HepG2 (cell line): ENCODE data around the gene ALPK1. TPM values are rescaled to one million over a fixed set of nuclear protein-coding genes. Genes with fewer than 3 reads are reported as not detected.

ENCODE experiments used
- ATAC-seq: fragments of 200-7000 bp; cut with Tn5 transposase; 3 replicates; pipeline ENCODE4 v1.9.1; 2020; ENCODE audit warnings: mild to moderate bottlenecking, moderate library complexity
- BruUV-seq: library from RNA; stranded (reverse); fragments of 400-500 nt; replicated peaks from 2 replicates; lab custom pipeline; 2021; lab: Mats Ljungman, UMichigan
- CTCF ChIA-PET: fragments of 300-600 bp; formaldehyde crosslinking; extraction: SDS; loops from one replicate; lab custom pipeline; 2021; ENCODE audit warnings: low total read pairs, inconsistent platforms, low intra/inter-chr PET ratio; lab: Yijun Ruan, JAX
- POLR2A ChIA-PET: fragments of 350-600 bp; sonication (Branson Sonifier 250); formaldehyde crosslinking; loops from one replicate; lab custom pipeline; 2020; ENCODE audit warnings: antibody characterized with exemption, inconsistent platforms; lab: Yijun Ruan, JAX
- DNase-seq: peaks from one replicate; pipeline ENCODE4 v3.0.0-alpha.2; 2015; ENCODE audit warnings: low spot score
- FAIRE-seq: peaks from 3 replicates; lab custom pipeline; 2011; peaks lifted over from hg19 to GRCh38; lab: Jason Lieb, UNC
- H2AFZ ChIP-seq: one replicate; pipeline ENCODE4 v1.6.1; 2011; ENCODE audit warnings: low read length, inconsistent platforms
- H3K27ac ChIP-seq: fragments of 300-600 bp; 3 replicates; pipeline ENCODE4 v1.8.0; 2011; ENCODE audit warnings: mixed run types, mild to moderate bottlenecking, mixed read lengths, low read length, inconsistent platforms; ENCODE audit not compliant: insufficient read depth; ENCODE audit errors: extremely low read length
- H3K27me3 ChIP-seq, 2 experiments: fragments of 200-600 bp in 1 of 2; 2 replicates in 1 of 2; 3 replicates in 1 of 2; pipeline versions ENCODE4 v1.6.0 to v1.8.0; 2011; ENCODE audit warnings: low read length in 2 of 2, mild to moderate bottlenecking in 2 of 2, moderate library complexity in 2 of 2, inconsistent platforms in 1 of 2; ENCODE audit not compliant: insufficient read depth in 2 of 2, control insufficient read depth in 1 of 2
- H3K36me3 ChIP-seq, 2 experiments: fragments of 200-600 bp in 1 of 2; replicated peaks in 1 of 2; 2 replicates in 1 of 2; 3 replicates in 1 of 2; pipeline versions ENCODE4 v1.5.1 to v1.8.0; 2011; ENCODE audit warnings: low read length in 2 of 2, inconsistent platforms in 1 of 2; ENCODE audit not compliant: insufficient read depth in 2 of 2, control insufficient read depth in 1 of 2
- H3K4me1 ChIP-seq: 2 replicates; pipeline ENCODE4 v1.5.1; 2012; ENCODE audit warnings: low read length, inconsistent platforms; ENCODE audit not compliant: insufficient read depth
- H3K4me2 ChIP-seq: 2 replicates; pipeline ENCODE4 v1.6.0; 2011; ENCODE audit warnings: low read depth, low read length, inconsistent platforms
- H3K4me3 ChIP-seq, 3 experiments: fragments of 200-600 bp in 1 of 3; sonication (generic), shearing (Covaris generic) in 1 of 3; replicated peaks in 1 of 3; 2 replicates each; pipeline ENCODE4 v1.5.1; 2011 to 2016; ENCODE audit warnings: low read length in 3 of 3, inconsistent platforms in 2 of 3, low read depth in 2 of 3, mild to moderate bottlenecking in 2 of 3, control low read depth in 1 of 3, mixed read lengths in 1 of 3; ENCODE audit not compliant: insufficient read depth in 1 of 3
- H3K79me2 ChIP-seq: one replicate; pipeline ENCODE4 v1.6.1; 2011; ENCODE audit warnings: low read length, inconsistent platforms; ENCODE audit not compliant: insufficient read depth
- H3K9ac ChIP-seq: 2 replicates; pipeline ENCODE4 v1.6.0; 2011; ENCODE audit warnings: mild to moderate bottlenecking, low read depth, low read length, inconsistent platforms; ENCODE audit not compliant: insufficient read depth
- H3K9me3 ChIP-seq: 2 replicates; pipeline ENCODE4 v1.5.1; 2012; ENCODE audit warnings: mild to moderate bottlenecking, low read length
- H4K20me1 ChIP-seq: 2 replicates; pipeline ENCODE4 v1.6.0; 2011; ENCODE audit warnings: inconsistent platforms, mild to moderate bottlenecking, low read length, moderate library complexity; ENCODE audit not compliant: insufficient read depth
- CBX1 ChIP-seq: IDR thresholded peaks from one replicate; pipeline ENCODE4 v1.6.1; 2016; ENCODE audit warnings: antibody characterized with exemption, low read depth
- DMAP1 ChIP-seq: IDR thresholded peaks from 2 replicates; pipeline ENCODE4 v1.6.1; 2016
- ESRRA ChIP-seq: sonication (generic); formaldehyde crosslinking; IDR thresholded peaks from 2 replicates; pipeline ENCODE4 v1.5.1; 2020; ENCODE audit warnings: mild to moderate bottlenecking, low read depth, missing genetic modification reagents
- FOXC1 ChIP-seq: sonication (generic); formaldehyde crosslinking; IDR thresholded peaks from 2 replicates; pipeline ENCODE4 v1.8.0; 2022; ENCODE audit warnings: mild to moderate bottlenecking, missing genetic modification reagents, borderline replicate concordance
- HNF4G ChIP-seq, 2 experiments: sonication (generic) in 1 of 2; formaldehyde crosslinking in 1 of 2; IDR thresholded peaks; 2 replicates each; pipeline versions ENCODE4 v1.4.0 to v1.6.1; 2011 to 2020; ENCODE audit warnings: borderline replicate concordance in 2 of 2, low read depth in 2 of 2, mild to moderate bottlenecking in 2 of 2, low read length in 1 of 2, missing genetic modification reagents in 1 of 2, moderate library complexity in 1 of 2
- HOXA7 ChIP-seq: sonication (generic); formaldehyde crosslinking; IDR thresholded peaks from 2 replicates; pipeline ENCODE4 v1.8.1; 2022; ENCODE audit warnings: mild to moderate bottlenecking, missing genetic modification reagents, moderate library complexity
- MED8 ChIP-seq: sonication (generic); formaldehyde crosslinking; IDR thresholded peaks from 2 replicates; pipeline ENCODE4 v1.8.1; 2023; ENCODE audit warnings: mild to moderate bottlenecking, missing genetic modification reagents; ENCODE audit not compliant: insufficient replicate concordance
- ZNF292 ChIP-seq: sonication (generic); formaldehyde crosslinking; IDR thresholded peaks from 2 replicates; pipeline ENCODE4 v1.8.1; 2022; ENCODE audit warnings: mild to moderate bottlenecking, low read depth, missing genetic modification reagents, borderline replicate concordance
- ZNF329 ChIP-seq: sonication (generic); formaldehyde crosslinking; IDR thresholded peaks from 2 replicates; pipeline ENCODE4 v1.9.0; 2021; ENCODE audit warnings: low read depth, mild to moderate bottlenecking, missing genetic modification reagents
- ZNF468 ChIP-seq: sonication (generic); formaldehyde crosslinking; IDR thresholded peaks from 2 replicates; pipeline ENCODE4 v1.8.0; 2022; ENCODE audit warnings: mild to moderate bottlenecking, moderate library complexity, missing genetic modification reagents
- ZNF674 ChIP-seq: sonication (generic); formaldehyde crosslinking; IDR thresholded peaks from 2 replicates; pipeline ENCODE4 v1.5.0; 2020; ENCODE audit warnings: low read depth, mild to moderate bottlenecking, missing genetic modification reagents
- ZNF841 ChIP-seq: sonication (generic); formaldehyde crosslinking; IDR thresholded peaks from 2 replicates; pipeline ENCODE4 v1.8.1; 2023; ENCODE audit warnings: missing genetic modification reagents, borderline replicate concordance
- WGBS: methylation state at CpG from one replicate; pipeline ENCODE4 v1.1.6; 2017; ENCODE audit warnings: low lambda C conversion rate; 5-methylcytosine and 5-hydroxymethylcytosine counted together
- in situ Hi-C: cut with HindIII; loops from 2 replicates; pipeline ENCODE4 v1.10.0; 2017; ENCODE audit warnings: low pct_unique_long_range_greater_than_20kb; ENCODE audit not compliant: extremely low pct_ligation_motif_present
- intact Hi-C: fragments of 100-400 bp; cut with micrococcal nuclease; formaldehyde crosslinking; loops from one replicate; pipeline ENCODE4 v1.10.0; 2022; ENCODE audit not compliant: unreplicated experiment
- polyA plus RNA-seq, 8 experiments: library from polyadenylated mRNA; depleted of rRNA in 3 of 8; stranded (reverse) in 7 of 8; unstranded in 1 of 8; fragments of >200 nt; fragmentation: Illumina TruSeq in 4 of 8; extraction: Trizol in 4 of 8; gene quantifications; 2 replicates each; pipeline versions ENCODE4 v1.2.1 to v1.2.3, GENCODE V29; 2011 to 2016; ENCODE audit warnings: low read depth in 4 of 8, missing spikeins in 1 of 8, mixed read lengths in 1 of 8; ENCODE audit not compliant: insufficient read depth in 1 of 8
- total RNA-seq, 5 experiments: library from RNA; depleted of rRNA; stranded (reverse); fragments of >200 nt; fragmentation: Illumina TruSeq; extraction: Trizol; gene quantifications; 2 replicates each; pipeline ENCODE4 v1.2.3, GENCODE V29; 2016; ENCODE audit warnings: low read depth in 1 of 5
- TF ChIP-seq, protein P1 (sequence below): sonication (generic); formaldehyde crosslinking; IDR thresholded peaks from 2 replicates; pipeline ENCODE4 v1.4.0; 2020; ENCODE audit warnings: missing genetic modification reagents, mild to moderate bottlenecking, borderline replicate concordance
- TF ChIP-seq, protein P2 (sequence below): IDR thresholded peaks from 2 replicates; pipeline ENCODE4 v1.6.1; 2012; ENCODE audit warnings: low read length, improper control_type of control experiment
- TF ChIP-seq, protein P3 (sequence below): sonication (generic); formaldehyde crosslinking; IDR thresholded peaks from 2 replicates; pipeline ENCODE4 v1.4.0; 2020; ENCODE audit warnings: missing genetic modification reagents, low read depth, mild to moderate bottlenecking, borderline replicate concordance
- TF ChIP-seq, protein P4 (sequence below): sonication (generic); formaldehyde crosslinking; IDR thresholded peaks from 2 replicates; pipeline ENCODE4 v1.4.0; 2020; ENCODE audit warnings: missing genetic modification reagents; ENCODE audit errors: not compliant biosample characterization

The ALPK1 gene
- total and polyA plus RNA-seq, 2 of the 13 experiments (the other 11 are each of a cell fraction or from before 2014, with no cell fraction given): 0.61 to 1.3 TPM

DNA sequence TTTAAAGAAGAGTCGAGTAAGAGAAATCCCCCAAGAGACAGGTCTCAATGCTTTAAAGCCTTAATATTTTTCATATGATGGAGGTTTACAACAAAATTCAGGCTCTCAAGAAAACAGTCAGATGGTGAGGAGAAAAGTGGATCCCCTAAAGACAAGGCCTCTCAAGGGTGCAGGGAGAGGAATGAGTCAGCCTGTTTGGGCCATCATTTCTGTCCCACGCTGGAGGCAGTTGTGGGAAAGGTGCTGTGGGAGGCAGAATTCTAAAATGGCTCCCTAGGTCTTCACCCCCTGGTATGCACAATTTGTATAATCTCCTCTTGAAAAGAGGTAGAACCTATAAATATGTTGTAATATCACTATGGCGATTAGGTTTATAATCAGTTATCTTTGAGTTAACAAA, 6.8 kb upstream of the ALPK1 start:
- peaks cover 16% of the 10 kb centered on the region for H3K4me1 ChIP-seq
- ATAC-seq (no peak), DNase-seq (no peak), FAIRE-seq (no peak)
- BruUV-seq: no TSS peak
- WGBS: 29% methylated on average over 3 of the region's 3 CpGs
- no peak overlapping the region for H3K4me3 ChIP-seq
- H2AFZ ChIP-seq: no peak overlapping the region
- H4K20me1 ChIP-seq: no peaks in the 10 kb centered on the region
- no peaks in the 10 kb centered on the region for H3K79me2 ChIP-seq
- in situ Hi-C loops: no loop called here
- CTCF ChIA-PET: no interaction called here
- TF ChIP-seq MED8 (no peak), ESRRA (CRISPR knock-in tag) (no peak), HOXA7 (CRISPR knock-in tag) (no peak), ZNF841 (CRISPR knock-in tag) (no peak), ZNF329 (no peak), CBX1 (no peak), ZNF674 (CRISPR knock-in tag) (no peak), ZNF292 (CRISPR knock-in tag) (no peak), HNF4G (IDR thresholded peaks at IDR 0.05; ENCODE audit: borderline replicate concordance, low read depth, low read length) (no peak), HNF4G (CRISPR knock-in tag; IDR thresholded peaks at IDR 0.05; ENCODE audit: borderline replicate concordance, low read depth) (no peak), ZNF468 (CRISPR knock-in tag) (no peak), FOXC1 (CRISPR knock-in tag) (no peak), DMAP1 (no peak)
- TF ChIP-seq, protein P1, sequence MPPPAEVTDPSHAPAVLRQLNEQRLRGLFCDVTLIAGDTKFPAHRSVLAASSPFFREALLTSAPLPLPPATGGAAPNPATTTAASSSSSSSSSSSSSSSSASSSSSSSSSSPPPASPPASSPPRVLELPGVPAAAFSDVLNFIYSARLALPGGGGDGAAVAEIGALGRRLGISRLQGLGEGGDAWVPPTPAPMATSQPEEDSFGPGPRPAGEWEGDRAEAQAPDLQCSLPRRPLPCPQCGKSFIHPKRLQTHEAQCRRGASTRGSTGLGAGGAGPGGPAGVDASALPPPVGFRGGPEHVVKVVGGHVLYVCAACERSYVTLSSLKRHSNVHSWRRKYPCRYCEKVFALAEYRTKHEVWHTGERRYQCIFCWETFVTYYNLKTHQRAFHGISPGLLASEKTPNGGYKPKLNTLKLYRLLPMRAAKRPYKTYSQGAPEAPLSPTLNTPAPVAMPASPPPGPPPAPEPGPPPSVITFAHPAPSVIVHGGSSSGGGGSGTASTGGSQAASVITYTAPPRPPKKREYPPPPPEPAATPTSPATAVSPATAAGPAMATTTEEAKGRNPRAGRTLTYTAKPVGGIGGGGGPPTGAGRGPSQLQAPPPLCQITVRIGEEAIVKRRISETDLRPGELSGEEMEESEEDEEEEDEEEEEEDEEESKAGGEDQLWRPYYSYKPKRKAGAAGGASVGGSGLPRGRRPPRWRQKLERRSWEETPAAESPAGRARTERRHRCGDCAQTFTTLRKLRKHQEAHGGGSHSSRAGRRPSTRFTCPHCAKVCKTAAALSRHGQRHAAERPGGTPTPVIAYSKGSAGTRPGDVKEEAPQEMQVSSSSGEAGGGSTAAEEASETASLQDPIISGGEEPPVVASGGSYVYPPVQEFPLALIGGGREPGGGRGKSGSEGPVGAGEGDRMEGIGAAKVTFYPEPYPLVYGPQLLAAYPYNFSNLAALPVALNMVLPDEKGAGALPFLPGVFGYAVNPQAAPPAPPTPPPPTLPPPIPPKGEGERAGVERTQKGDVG: no peak
- TF ChIP-seq, protein P2, sequence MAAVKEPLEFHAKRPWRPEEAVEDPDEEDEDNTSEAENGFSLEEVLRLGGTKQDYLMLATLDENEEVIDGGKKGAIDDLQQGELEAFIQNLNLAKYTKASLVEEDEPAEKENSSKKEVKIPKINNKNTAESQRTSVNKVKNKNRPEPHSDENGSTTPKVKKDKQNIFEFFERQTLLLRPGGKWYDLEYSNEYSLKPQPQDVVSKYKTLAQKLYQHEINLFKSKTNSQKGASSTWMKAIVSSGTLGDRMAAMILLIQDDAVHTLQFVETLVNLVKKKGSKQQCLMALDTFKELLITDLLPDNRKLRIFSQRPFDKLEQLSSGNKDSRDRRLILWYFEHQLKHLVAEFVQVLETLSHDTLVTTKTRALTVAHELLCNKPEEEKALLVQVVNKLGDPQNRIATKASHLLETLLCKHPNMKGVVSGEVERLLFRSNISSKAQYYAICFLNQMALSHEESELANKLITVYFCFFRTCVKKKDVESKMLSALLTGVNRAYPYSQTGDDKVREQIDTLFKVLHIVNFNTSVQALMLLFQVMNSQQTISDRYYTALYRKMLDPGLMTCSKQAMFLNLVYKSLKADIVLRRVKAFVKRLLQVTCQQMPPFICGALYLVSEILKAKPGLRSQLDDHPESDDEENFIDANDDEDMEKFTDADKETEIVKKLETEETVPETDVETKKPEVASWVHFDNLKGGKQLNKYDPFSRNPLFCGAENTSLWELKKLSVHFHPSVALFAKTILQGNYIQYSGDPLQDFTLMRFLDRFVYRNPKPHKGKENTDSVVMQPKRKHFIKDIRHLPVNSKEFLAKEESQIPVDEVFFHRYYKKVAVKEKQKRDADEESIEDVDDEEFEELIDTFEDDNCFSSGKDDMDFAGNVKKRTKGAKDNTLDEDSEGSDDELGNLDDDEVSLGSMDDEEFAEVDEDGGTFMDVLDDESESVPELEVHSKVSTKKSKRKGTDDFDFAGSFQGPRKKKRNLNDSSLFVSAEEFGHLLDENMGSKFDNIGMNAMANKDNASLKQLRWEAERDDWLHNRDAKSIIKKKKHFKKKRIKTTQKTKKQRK: no peak
- TF ChIP-seq, protein P3, sequence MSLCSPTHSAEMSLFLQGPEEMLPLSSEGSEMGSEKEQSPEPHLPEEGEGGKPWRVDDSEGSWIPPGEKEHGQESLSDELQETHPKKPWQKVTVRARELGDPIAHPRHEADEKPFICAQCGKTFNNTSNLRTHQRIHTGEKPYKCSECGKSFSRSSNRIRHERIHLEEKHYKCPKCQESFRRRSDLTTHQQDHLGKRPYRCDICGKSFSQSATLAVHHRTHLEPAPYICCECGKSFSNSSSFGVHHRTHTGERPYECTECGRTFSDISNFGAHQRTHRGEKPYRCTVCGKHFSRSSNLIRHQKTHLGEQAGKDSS (CRISPR knock-in tag): no peak
- TF ChIP-seq, protein P4, sequence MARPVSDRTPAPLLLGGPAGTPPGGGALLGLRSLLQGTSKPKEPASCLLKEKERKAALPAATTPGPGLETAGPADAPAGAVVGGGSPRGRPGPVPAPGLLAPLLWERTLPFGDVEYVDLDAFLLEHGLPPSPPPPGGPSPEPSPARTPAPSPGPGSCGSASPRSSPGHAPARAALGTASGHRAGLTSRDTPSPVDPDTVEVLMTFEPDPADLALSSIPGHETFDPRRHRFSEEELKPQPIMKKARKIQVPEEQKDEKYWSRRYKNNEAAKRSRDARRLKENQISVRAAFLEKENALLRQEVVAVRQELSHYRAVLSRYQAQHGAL (CRISPR knock-in tag): no peak
- POLR2A ChIA-PET: no interaction called here
- H3K4me2 ChIP-seq: no peak overlapping the region
- intact Hi-C loops: no loop called here
- H3K27ac ChIP-seq: no peak overlapping the region
- H3K27me3 ChIP-seq: no peaks in the 10 kb centered on the region; a peak in 2 of 5 replicates
- H3K36me3 ChIP-seq: no peaks in the 10 kb centered on the region
- H3K9ac ChIP-seq: no peak overlapping the region
- H3K9me3 ChIP-seq: no peaks in the 10 kb centered on the region
